DND-41 (cell line): ENCODE results near the gene NEDD4L.

Experiments used
- ATAC-seq: fragments of 200-7000 bp; cut with Tn5 transposase; 3 replicates; pipeline ENCODE4 v1.9.1; 2021; ENCODE audit warnings: low read depth; ENCODE audit not compliant: insufficient read depth
- DNase-seq: peaks from one replicate; pipeline ENCODE4 v3.0.0-alpha.2; 2020
- H2AFZ ChIP-seq: 2 replicates; pipeline ENCODE4 v1.6.0; 2012; ENCODE audit warnings: low read depth, low read length
- H3K27ac ChIP-seq: 2 replicates; pipeline ENCODE4 v1.5.1; 2012; ENCODE audit warnings: low read length, inconsistent platforms
- H3K27me3 ChIP-seq: fragments of 200-600 bp; sonication (generic); 2 replicates; pipeline ENCODE4 v1.6.0; 2012; ENCODE audit warnings: low read length, mild to moderate bottlenecking, inconsistent platforms; ENCODE audit not compliant: insufficient read depth, poor library complexity
- H3K36me3 ChIP-seq: 2 replicates; pipeline ENCODE4 v1.5.1; 2012; ENCODE audit warnings: low read length, inconsistent platforms; ENCODE audit not compliant: insufficient read depth
- H3K4me1 ChIP-seq: 2 replicates; pipeline ENCODE4 v1.5.1; 2012; ENCODE audit warnings: mild to moderate bottlenecking, low read length; ENCODE audit not compliant: insufficient read depth
- H3K4me2 ChIP-seq: 2 replicates; pipeline ENCODE4 v1.6.0; 2012; ENCODE audit warnings: mild to moderate bottlenecking, moderate library complexity, low read length, inconsistent platforms; ENCODE audit not compliant: insufficient read depth
- H3K4me3 ChIP-seq, 2 experiments: fragments of 200-600 bp in 1 of 2; shearing (Covaris generic) in 1 of 2; 2 replicates each; pipeline ENCODE4 v1.5.1; 2012 to 2016; ENCODE audit warnings: inconsistent platforms in 2 of 2, low read length in 2 of 2, mild to moderate bottlenecking in 2 of 2, low read depth in 1 of 2, moderate library complexity in 1 of 2
- H3K79me2 ChIP-seq: 2 replicates; pipeline ENCODE4 v1.6.0; 2012; ENCODE audit warnings: low read length, inconsistent platforms; ENCODE audit not compliant: insufficient read depth
- H3K9ac ChIP-seq: 2 replicates; pipeline ENCODE4 v1.6.0; 2012; ENCODE audit warnings: low read depth, mild to moderate bottlenecking, inconsistent platforms, low read length, moderate library complexity
- H3K9me3 ChIP-seq: 2 replicates; pipeline ENCODE4 v1.5.1; 2012; ENCODE audit warnings: low read length, moderate library complexity, mild to moderate bottlenecking, inconsistent platforms; ENCODE audit not compliant: insufficient read depth, severe bottlenecking
- H4K20me1 ChIP-seq: 2 replicates; pipeline ENCODE4 v1.6.0; 2012; ENCODE audit warnings: low read length; ENCODE audit not compliant: insufficient read depth
- CTCF ChIP-seq: IDR thresholded peaks from 2 replicates; pipeline ENCODE4 v1.5.1; 2012; ENCODE audit warnings: borderline replicate concordance, low read length, moderate library complexity, mild to moderate bottlenecking; ENCODE audit not compliant: poor library complexity, severe bottlenecking; ENCODE audit errors: extremely low read depth
- EZH2 ChIP-seq: IDR thresholded peaks from 3 replicates; pipeline ENCODE4 v1.6.1; 2012; ENCODE audit warnings: borderline replicate concordance, low read depth, mild to moderate bottlenecking, moderate library complexity, low read length, inconsistent platforms; ENCODE audit not compliant: severe bottlenecking

Gene NEDD4L

DNA sequence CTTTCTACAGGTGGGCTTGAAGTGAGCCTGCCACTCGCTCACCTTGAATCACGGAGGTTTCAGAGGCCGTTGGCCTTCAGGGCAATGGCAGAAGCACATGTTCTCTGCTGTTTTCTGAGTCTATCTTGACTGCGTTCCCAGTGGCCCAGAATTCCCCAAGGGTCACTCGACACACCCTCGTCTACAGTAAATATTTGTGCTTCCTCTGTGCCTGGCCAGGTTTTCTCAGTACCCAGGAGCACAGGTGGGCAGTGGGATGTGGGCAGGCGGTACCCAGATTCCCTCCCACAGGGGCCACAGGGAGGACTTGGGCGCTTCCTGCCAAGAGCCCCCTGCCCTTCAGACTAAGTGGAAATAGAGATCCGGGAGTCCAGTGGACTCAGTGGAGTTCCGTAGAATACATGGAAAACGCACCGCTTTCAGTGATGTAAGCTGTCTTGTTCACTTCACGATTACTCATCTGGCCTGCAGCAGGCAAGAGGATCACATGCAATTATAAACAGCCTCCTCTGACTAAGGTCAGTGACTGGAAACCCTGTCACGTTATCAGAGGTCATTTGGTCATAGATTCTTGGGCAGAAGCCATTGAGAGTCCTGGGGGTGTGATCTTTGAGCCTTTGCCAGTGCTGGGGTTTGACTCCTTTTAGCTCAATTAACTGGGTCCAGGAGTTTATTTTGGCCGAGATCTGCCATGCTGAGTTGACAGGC is 179.8 kb downstream of the NEDD4L start:
- Histone ChIP-seq H3K9me3 (no peaks in the 10 kb centered on the region), H3K4me2 (no peak overlapping the region), H3K4me1 (no peaks in the 10 kb centered on the region), H2AFZ (no peak overlapping the region), H3K27me3 (no peaks in the 10 kb centered on the region), H3K27ac (no peak overlapping the region), H3K4me3 (no peak overlapping the region), H3K9ac (no peak overlapping the region), H3K36me3 (no peaks in the 10 kb centered on the region), H3K79me2 (no peaks in the 10 kb centered on the region), H4K20me1 (peaks cover 4% of the 10 kb centered on the region; the same call in 1 of the 2 replicates)
- ATAC-seq (no peak), DNase-seq (no peak)
- TF ChIP-seq CTCF = no peak
- no peak for TF ChIP-seq EZH2

DNA sequence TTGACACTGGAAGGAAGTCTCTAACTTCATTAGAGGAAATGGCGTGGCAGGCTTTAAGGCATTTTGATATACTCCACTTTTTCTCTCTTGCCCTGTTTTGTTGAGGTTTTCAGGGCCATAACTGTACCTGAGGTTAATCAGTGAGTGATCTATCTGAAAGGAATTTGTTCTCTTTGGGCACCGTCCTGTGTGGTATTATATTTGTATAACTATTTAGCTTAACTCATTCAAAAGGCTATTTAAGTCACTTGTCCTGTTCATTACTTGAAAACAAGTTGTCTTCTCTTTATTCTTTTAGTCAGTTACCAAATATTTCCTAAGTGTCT is 180.4 kb downstream of the NEDD4L start:
- no peaks in the 10 kb centered on the region for H3K4me1 ChIP-seq
- H3K27me3 ChIP-seq = no peaks in the 10 kb centered on the region
- no peak overlapping the region for H3K4me3 ChIP-seq
- DNase-seq = no peak
- no peak for ATAC-seq
- H3K27ac ChIP-seq = no peak overlapping the region
- H3K4me2 ChIP-seq = no peak overlapping the region
- peaks cover 4% of the 10 kb centered on the region; the same call in 1 of the 2 replicates for H4K20me1 ChIP-seq
- no peak overlapping the region for H3K9ac ChIP-seq
- TF ChIP-seq CTCF (no peak), EZH2 (no peak)
- no peaks in the 10 kb centered on the region for H3K9me3 ChIP-seq
- no peaks in the 10 kb centered on the region for H3K79me2 ChIP-seq
- H2AFZ ChIP-seq = no peak overlapping the region
- H3K36me3 ChIP-seq = no peaks in the 10 kb centered on the region

- H3K27ac ChIP-seq = no peak overlapping the region
- H3K27me3 ChIP-seq = no peaks in the 10 kb centered on the region
- no peak overlapping the region for H3K9ac ChIP-seq
- no peaks in the 10 kb centered on the region for H3K36me3 ChIP-seq
- no peak overlapping the region for H3K4me3 ChIP-seq
- DNase-seq (no peak), ATAC-seq (no peak)
- H3K4me1 ChIP-seq = no peaks in the 10 kb centered on the region
- H3K4me2 ChIP-seq = no peak overlapping the region
- no peak overlapping the region for H2AFZ ChIP-seq
- no peaks in the 10 kb centered on the region for H3K79me2 ChIP-seq
- TF ChIP-seq CTCF = no peak
- TF ChIP-seq EZH2 = no peak
- H3K9me3 ChIP-seq = no peaks in the 10 kb centered on the region
- peaks cover 4% of the 10 kb centered on the region; the same call in 1 of the 2 replicates for H4K20me1 ChIP-seq
Measured at GRCh38 chr18:58225101-58225500, 181.1 kb downstream of the NEDD4L start.

DNA sequence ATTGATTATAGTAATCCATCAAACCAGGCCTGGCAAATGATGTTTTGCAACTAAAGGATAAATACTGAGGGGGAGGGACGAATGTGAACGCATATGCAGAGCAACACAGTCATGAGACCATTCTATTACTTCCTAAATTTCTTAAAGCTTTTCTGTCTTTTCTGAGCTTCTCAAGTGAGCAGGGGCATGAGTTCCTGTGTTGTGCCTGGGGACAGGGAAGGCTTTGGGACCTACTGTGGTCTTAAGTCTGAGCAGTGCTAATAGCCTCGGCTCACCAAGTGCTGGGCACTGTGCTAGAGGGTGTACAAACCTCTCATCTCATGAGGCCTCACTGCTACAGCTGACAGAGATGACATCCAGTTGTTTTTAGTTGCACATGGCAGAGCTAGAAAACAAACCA is 182.4 kb downstream of the NEDD4L start:
- H3K4me3 ChIP-seq = no peak overlapping the region
- no peaks in the 10 kb centered on the region for H3K27me3 ChIP-seq
- TF ChIP-seq EZH2 = no peak
- no peak for TF ChIP-seq CTCF
- ATAC-seq (no peak), DNase-seq (no peak)
- no peak overlapping the region for H3K4me2 ChIP-seq
- H2AFZ ChIP-seq = no peak overlapping the region
- no peaks in the 10 kb centered on the region for H3K9me3 ChIP-seq
- H3K36me3 ChIP-seq = no peaks in the 10 kb centered on the region
- H3K9ac ChIP-seq = no peak overlapping the region
- H3K79me2 ChIP-seq = no peaks in the 10 kb centered on the region
- no peak overlapping the region for H3K27ac ChIP-seq
- no peaks in the 10 kb centered on the region for H3K4me1 ChIP-seq
- H4K20me1 ChIP-seq = peaks cover 4% of the 10 kb centered on the region; the same call in 1 of the 2 replicates
